AG09309 (cell line): ENCODE results near the gene TNFRSF19.

Source experiments
- DNase-seq: peaks from one replicate; pipeline ENCODE4 v3.0.0-alpha.2; 2010; ENCODE audit warnings: low read depth
- H3K4me3 ChIP-seq: 2 replicates; pipeline ENCODE4 v1.5.1; 2011; ENCODE audit warnings: mild to moderate bottlenecking, low read depth, low read length, moderate library complexity; ENCODE audit not compliant: control insufficient read depth
- CTCF ChIP-seq: IDR thresholded peaks from 2 replicates; pipeline ENCODE4 v1.5.1; 2011; ENCODE audit warnings: mild to moderate bottlenecking, low read depth, low read length, inconsistent platforms; ENCODE audit not compliant: insufficient read depth, control insufficient read depth; ENCODE audit errors: missing control alignments

TNFRSF19 gene

DNA sequence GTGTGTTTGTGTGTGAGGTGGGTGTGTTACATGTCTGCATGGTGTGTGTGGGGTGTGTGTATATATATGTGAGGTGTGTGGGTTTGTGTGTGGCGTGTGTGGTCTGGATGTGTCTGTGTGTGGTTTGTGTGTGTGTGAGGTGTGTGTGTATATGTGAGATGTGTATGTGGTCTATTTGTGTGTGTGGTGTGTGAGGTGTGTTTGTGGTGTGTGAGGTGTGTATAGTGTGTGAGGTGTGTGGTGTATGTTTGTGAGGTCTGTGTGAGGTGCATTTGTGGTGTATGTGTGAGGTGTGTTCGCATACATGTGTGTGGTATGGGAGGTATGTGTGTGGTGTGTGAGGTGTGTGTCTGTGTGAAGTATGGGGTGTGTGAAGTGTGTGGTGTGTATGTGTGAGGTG is 12.5 kb upstream of the TNFRSF19 start:
- no peak for TF ChIP-seq CTCF
- DNase-seq = no peak
- H3K4me3 ChIP-seq = no peak overlapping the region

GRCh38 chr13:23558675-23559536 is 11.3 kb upstream of the TNFRSF19 start:
- peak; percentile 76 for DNase-seq
- H3K4me3 ChIP-seq = no peak overlapping the region; the same call in 1 of the 2 replicates
- no peak for TF ChIP-seq CTCF

DNA sequence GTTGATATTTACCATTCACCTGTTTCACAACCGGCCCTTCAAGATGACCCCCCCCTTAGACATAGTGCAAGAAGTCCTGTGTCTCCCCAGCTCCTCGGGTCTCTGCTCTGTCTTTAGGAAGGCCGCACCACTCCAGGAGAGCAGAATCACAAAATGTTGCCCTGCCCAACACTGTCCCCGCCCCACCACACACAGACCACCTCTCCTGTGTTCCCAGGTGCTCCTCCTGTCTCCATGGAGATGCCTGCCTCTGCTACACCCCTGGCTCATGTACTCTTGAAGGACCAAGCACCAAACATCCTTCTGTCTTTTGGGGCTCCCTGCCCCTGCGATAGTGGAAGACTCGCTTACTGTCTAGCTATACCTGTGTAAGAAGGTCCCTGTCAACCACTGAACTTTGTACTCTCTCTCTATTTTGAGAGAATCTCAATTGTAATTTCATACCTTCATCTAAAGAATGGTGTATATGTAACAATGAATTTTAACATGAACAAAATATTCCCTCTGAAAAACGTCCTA is 9.6 kb upstream of the TNFRSF19 start:
- no peak for TF ChIP-seq CTCF
- H3K4me3 ChIP-seq = no peak overlapping the region
- DNase-seq = no peak

DNA sequence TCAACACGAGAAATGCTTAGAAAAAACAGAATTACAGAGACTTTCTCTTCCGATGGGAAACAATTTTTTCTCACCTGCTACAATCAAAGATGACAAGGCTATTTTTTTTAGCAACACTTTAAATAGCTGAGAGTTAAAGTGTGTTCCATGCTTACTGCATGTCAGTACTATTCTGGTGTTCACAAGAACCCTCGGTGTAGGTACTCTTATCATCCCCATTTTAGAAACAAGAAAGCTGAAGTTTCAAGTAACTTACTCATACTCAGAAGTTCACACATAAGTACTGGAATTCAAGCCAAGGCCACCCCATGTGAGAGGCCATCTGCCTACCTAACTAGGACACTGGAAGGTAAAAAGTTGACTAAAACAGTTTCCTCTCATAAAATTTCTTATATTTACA is 9.0 kb upstream of the TNFRSF19 start:
- no peak for DNase-seq
- no peak for TF ChIP-seq CTCF
- H3K4me3 ChIP-seq = no peak overlapping the region

GRCh38 chr13:23563085-23563845 is 6.9 kb upstream of the TNFRSF19 start:
- H3K4me3 ChIP-seq = no peak overlapping the region
- no peak for DNase-seq
- no peak for TF ChIP-seq CTCF

DNA sequence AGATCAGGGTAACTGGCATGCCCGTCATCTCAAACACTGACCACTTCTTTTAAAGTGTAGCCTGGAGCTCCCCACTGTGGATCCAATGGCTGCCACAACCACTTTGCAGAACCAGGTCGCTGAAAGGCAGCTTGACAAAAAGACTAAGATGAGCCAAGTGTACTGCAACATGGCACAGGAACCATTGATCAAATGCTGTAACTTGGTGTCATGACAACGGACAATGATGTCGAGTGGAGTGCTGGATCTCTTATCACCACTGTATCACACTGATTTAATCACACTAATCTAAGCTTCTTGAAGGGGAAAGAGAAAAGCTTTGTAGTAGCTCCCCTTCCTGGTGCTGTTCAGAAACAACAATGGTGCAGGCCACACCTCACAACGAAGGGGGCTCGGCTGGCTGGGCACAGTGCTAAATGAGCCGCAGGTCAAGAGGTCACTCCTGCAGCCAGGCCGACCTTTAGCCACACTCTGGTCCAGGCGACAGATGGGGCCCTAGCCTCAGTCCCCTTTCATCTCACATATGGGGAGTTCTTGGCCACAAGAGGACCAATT is 2.2 kb upstream of the TNFRSF19 start:
- no peak for TF ChIP-seq CTCF
- no peak overlapping the region for H3K4me3 ChIP-seq
- DNase-seq = no peak
